Measurements from ENCODE around the gene HERC3. TPM values are rescaled to one million over a fixed set of nuclear protein-coding genes. Genes with fewer than 3 reads are reported as not detected.

HERC3 gene
- total RNA-seq, 1 experiment from 2014 or later, result 17.3 TPM

DNA sequence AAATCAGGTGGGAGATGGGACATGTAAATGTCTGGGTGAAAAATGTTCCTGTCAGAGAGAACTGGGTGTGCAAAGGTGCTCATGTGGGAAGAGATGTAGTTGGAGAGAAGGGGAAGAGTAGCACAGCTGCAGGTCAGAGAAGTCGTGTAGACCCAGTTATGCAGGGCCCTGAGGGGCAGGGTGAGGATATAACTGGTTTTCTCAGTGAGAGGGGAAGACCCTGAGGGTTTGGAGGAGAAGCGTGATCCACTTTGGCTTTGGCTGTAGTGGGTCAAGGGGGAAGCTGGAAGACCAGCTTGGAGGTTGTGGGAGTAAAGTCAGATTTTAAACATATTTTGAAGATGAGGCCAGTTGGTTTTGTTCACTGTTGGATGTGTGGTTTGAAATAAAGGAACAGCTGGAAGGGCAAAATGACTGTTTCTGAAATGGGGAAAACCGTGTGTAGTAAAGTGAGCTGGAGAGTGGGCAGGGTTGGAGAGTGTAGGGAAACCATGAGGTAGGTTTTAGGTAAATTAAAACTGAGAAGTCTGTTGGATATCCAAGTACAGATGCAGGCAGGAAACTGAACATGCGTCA lies 61.2 kb downstream of the HERC3 start:
- peaks cover 15% of the 10 kb centered on the region for H3K4me1 Mint-ChIP-seq (ENCODE audit: low read depth, unreplicated experiment)
- no peaks in the 10 kb centered on the region for H3K27me3 Mint-ChIP-seq (ENCODE audit: unreplicated experiment)
- H3K9me3 Mint-ChIP-seq (ENCODE audit: low read depth, unreplicated experiment), result no peaks in the 10 kb centered on the region
- no peak overlapping the region for H3K4me3 Mint-ChIP-seq (ENCODE audit: low read depth, unreplicated experiment)
- CTCF ChIA-PET, result no interaction called here
- no peaks in the 10 kb centered on the region for H3K36me3 Mint-ChIP-seq (ENCODE audit: insufficient read depth, unreplicated experiment)
- no peak for DNase-seq
- BruUV-seq (replicated peaks), result no TSS peak
- TF ChIP-seq, protein P1, sequence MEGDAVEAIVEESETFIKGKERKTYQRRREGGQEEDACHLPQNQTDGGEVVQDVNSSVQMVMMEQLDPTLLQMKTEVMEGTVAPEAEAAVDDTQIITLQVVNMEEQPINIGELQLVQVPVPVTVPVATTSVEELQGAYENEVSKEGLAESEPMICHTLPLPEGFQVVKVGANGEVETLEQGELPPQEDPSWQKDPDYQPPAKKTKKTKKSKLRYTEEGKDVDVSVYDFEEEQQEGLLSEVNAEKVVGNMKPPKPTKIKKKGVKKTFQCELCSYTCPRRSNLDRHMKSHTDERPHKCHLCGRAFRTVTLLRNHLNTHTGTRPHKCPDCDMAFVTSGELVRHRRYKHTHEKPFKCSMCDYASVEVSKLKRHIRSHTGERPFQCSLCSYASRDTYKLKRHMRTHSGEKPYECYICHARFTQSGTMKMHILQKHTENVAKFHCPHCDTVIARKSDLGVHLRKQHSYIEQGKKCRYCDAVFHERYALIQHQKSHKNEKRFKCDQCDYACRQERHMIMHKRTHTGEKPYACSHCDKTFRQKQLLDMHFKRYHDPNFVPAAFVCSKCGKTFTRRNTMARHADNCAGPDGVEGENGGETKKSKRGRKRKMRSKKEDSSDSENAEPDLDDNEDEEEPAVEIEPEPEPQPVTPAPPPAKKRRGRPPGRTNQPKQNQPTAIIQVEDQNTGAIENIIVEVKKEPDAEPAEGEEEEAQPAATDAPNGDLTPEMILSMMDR (IDR thresholded peaks at IDR 0.05; ENCODE audit: unreplicated experiment), result no peak
- no peak overlapping the region for H3K27ac Mint-ChIP-seq (ENCODE audit: unreplicated experiment)
- intact Hi-C loops (cut with micrococcal nuclease; ENCODE audit: unreplicated experiment), result no loop called here

DNA sequence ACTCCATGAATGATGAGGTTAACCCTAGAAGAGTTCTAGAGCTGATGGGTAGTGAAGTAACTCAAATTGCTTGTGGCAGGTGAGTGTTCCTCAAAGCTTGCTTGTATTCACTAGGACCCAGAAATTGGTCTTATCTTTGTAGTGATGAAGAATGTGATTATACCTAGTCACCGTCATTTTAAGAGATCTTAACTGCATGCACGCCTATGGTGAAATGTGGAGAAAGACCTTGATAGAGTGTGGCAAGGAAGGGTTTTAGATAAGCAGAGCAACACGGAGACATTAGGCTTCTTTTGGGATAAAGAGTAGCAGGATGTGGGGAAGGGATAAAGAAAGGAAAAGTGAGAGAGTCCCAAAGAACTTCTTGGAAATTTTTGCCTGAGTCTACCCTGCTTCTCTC lies 62.9 kb downstream of the HERC3 start:
- Mint-ChIP-seq H3K9me3 (ENCODE audit: low read depth, unreplicated experiment) (no peaks in the 10 kb centered on the region), H3K27me3 (ENCODE audit: unreplicated experiment) (no peaks in the 10 kb centered on the region), H3K36me3 (ENCODE audit: insufficient read depth, unreplicated experiment) (no peaks in the 10 kb centered on the region), H3K4me1 (ENCODE audit: low read depth, unreplicated experiment) (peaks cover 27% of the 10 kb centered on the region), H3K27ac (ENCODE audit: unreplicated experiment) (no peak overlapping the region), H3K4me3 (ENCODE audit: low read depth, unreplicated experiment) (no peak overlapping the region)
- TF ChIP-seq, protein P1 (IDR thresholded peaks at IDR 0.05; ENCODE audit: unreplicated experiment), result no peak
- CTCF ChIA-PET, result no interaction called here
- BruUV-seq (replicated peaks), result no TSS peak
- DNase-seq, result no peak
- intact Hi-C loops (cut with micrococcal nuclease; ENCODE audit: unreplicated experiment), result no loop called here

DNA sequence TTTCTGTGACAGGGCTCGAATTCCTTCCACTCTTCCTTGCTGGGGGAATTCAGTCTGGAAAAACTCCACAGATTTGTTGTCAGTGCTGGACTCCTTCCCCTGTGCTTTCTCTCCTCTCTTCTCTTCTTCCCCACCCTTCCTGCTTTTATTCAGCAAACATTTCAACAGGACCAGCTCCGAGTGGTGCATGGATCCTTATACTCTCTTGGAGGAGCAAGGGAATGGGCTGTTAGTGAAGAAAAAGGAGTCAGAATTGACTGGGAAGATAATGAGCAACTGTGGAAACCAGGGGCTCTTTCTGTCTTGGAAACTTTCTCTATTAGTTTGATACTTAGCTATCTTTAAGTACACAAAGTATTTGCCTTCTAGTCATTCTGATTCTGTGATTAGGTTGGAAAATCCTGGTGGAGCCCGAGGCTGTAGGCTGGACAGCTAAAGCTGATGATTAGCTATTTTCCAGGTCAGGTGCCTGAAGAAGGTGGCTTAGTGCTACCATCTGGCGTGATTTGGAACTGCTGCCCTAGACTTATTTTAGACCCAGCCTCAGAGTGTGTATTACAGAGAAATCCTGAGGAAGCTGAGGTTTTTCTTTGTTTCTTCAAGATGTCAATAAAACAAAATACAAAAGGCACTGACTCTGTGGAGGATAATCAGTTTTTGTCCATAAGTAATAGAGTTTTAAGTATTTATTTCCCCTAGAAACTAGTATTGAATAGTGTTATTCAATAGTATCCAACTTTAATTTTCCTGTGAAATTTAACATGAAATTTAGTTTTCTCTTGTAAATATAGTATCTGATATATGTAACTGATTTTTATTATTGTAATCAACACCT lies 67.0 kb downstream of the HERC3 start:
- H3K27ac Mint-ChIP-seq (ENCODE audit: unreplicated experiment), result peak overlapping the region; percentile 64
- intact Hi-C loops (cut with micrococcal nuclease; ENCODE audit: unreplicated experiment), result loop anchor here (1.0 kb wide), 2 partner anchors 120 to 130 kb away; no protein-coding TSS in a partner anchor

GRCh38 chr4:88659890-88660208 lies 67.6 kb downstream of the HERC3 start:
- intact Hi-C loops (cut with micrococcal nuclease; ENCODE audit: unreplicated experiment), result loop anchor here (1.0 to 5.0 kb wide), 3 partner anchors 121 to 142 kb away; no protein-coding TSS in a partner anchor
- Mint-ChIP-seq H3K4me1 (ENCODE audit: low read depth, unreplicated experiment) (peaks cover 44% of the 10 kb centered on the region), H3K36me3 (ENCODE audit: insufficient read depth, unreplicated experiment) (no peaks in the 10 kb centered on the region), H3K27ac (ENCODE audit: unreplicated experiment) (peak overlapping the region; percentile 64), H3K27me3 (ENCODE audit: unreplicated experiment) (no peaks in the 10 kb centered on the region), H3K4me3 (ENCODE audit: low read depth, unreplicated experiment) (no peak overlapping the region), H3K9me3 (ENCODE audit: low read depth, unreplicated experiment) (no peaks in the 10 kb centered on the region)
- TF ChIP-seq, protein P1 (IDR thresholded peaks at IDR 0.05; ENCODE audit: unreplicated experiment), result no peak
- no TSS peak for BruUV-seq (replicated peaks)
- no peak for DNase-seq
- CTCF ChIA-PET, result interaction anchor here (1.0 to 3.7 kb wide), 7 partner anchors 8 to 136 kb away, joined by 3 to 50 read pairs (median 5); partner anchors contain the start of genes HERC3 and PYURF

More for the DNA sequence above, 67.0 kb downstream of the HERC3 start:
- CTCF ChIA-PET, result interaction anchor here (0.6 to 3.7 kb wide), 15 partner anchors 8 to 981 kb away, joined by 3 to 50 read pairs (median 4); partner anchors contain the start of genes HERC3 and PYURF
- TF ChIP-seq, protein P1 (IDR thresholded peaks at IDR 0.05; ENCODE audit: unreplicated experiment), result peak; percentile 52
- Mint-ChIP-seq H3K27me3 (ENCODE audit: unreplicated experiment) (no peaks in the 10 kb centered on the region), H3K36me3 (ENCODE audit: insufficient read depth, unreplicated experiment) (no peaks in the 10 kb centered on the region), H3K4me3 (ENCODE audit: low read depth, unreplicated experiment) (no peak overlapping the region), H3K9me3 (ENCODE audit: low read depth, unreplicated experiment) (no peaks in the 10 kb centered on the region), H3K4me1 (ENCODE audit: low read depth, unreplicated experiment) (peaks cover 44% of the 10 kb centered on the region)
- BruUV-seq (replicated peaks), result no TSS peak
- DNase-seq, result peak; percentile 46

Data from Calu3 (cell line).